Smooth muscle cell of the brain vasculature (primary cell): ENCODE results near the gene CSNK1A1L.
"Not testable (repeated sequence)": the region's sequence is repeated elsewhere in the genome, so short reads cannot be mapped to it uniquely, and the experiment has no call there.

Experiments
- DNase-seq: peaks from one replicate; pipeline ENCODE4 v3.0.0-alpha.2; 2012; ENCODE audit warnings: low read depth, low spot score

The CSNK1A1L gene

GRCh38 chr13:37058910-37059847 is 46.3 kb downstream of the CSNK1A1L start, which contains the start of gene SUPT20H:
TSS of gene SUPT20H (minus strand) at chr13:37059688. CDS start at chr13:37051490, 8,198 bp downstream.
- peak; percentile 65 for DNase-seq

GRCh38 chr13:37056228-37056627 is 49.2 kb downstream of the CSNK1A1L start:
- DNase-seq = not testable (repeated sequence)
